GM18909 (cell line): Measurements from ENCODE around the gene AKAP7.
"Not testable (repeated sequence)": the region's sequence is repeated elsewhere in the genome, so short reads cannot be mapped to it uniquely, and the experiment has no call there.

ENCODE experiments used
- ATAC-seq: cut with Tn5 transposase; IDR thresholded peaks from one replicate; pipeline ENCODE4 v1.9.1; 2021; ENCODE audit warnings: mild to moderate bottlenecking; ENCODE audit not compliant: unreplicated experiment, poor library complexity

Gene AKAP7

GRCh38 chr6:131135244-131136020 is at the start of gene AKAP7:
AKAP7 (plus strand) TSS chr6:131135467; CDS start chr6:131135764, 297 bp downstream.
- ATAC-seq: peak; percentile 76

GRCh38 chr6:131090339-131090738 is 44.9 kb upstream of the AKAP7 start:
- not testable (repeated sequence) for ATAC-seq

GRCh38 chr6:131091944-131092343 is 43.3 kb upstream of the AKAP7 start:
- ATAC-seq: not testable (repeated sequence)

- no peak for ATAC-seq
Observed at GRCh38 chr6:131093334-131093733, 41.9 kb upstream of the AKAP7 start.

GRCh38 chr6:131096786-131097185 is 38.5 kb upstream of the AKAP7 start:
- no peak for ATAC-seq

GRCh38 chr6:131101911-131102680 is 33.2 kb upstream of the AKAP7 start:
- ATAC-seq: no peak

GRCh38 chr6:131103296-131103695 is 32.0 kb upstream of the AKAP7 start:
- no peak for ATAC-seq

- ATAC-seq: no peak
Observed at GRCh38 chr6:131103901-131104300, 31.4 kb upstream of the AKAP7 start.

- no peak for ATAC-seq
Observed at GRCh38 chr6:131107151-131107550, 28.1 kb upstream of the AKAP7 start.

- ATAC-seq: no peak
Observed at GRCh38 chr6:131112249-131112648, 23.0 kb upstream of the AKAP7 start.

GRCh38 chr6:131115651-131116050 is 19.6 kb upstream of the AKAP7 start:
- ATAC-seq: no peak

- no peak for ATAC-seq
Observed at GRCh38 chr6:131116321-131116720, 18.9 kb upstream of the AKAP7 start.

- ATAC-seq: no peak
Observed at GRCh38 chr6:131116755-131117360, 18.4 kb upstream of the AKAP7 start.

- no peak for ATAC-seq
Observed at GRCh38 chr6:131117878-131118277, 17.4 kb upstream of the AKAP7 start.

- ATAC-seq: no peak
Observed at GRCh38 chr6:131122007-131122406, 13.3 kb upstream of the AKAP7 start.

- ATAC-seq: no peak
Observed at GRCh38 chr6:131122516-131122915, 12.8 kb upstream of the AKAP7 start.

GRCh38 chr6:131124336-131125071 is 10.8 kb upstream of the AKAP7 start:
- ATAC-seq: no peak

- ATAC-seq: no peak
Observed at GRCh38 chr6:131125431-131125830, 9.8 kb upstream of the AKAP7 start.

- no peak for ATAC-seq
Observed at GRCh38 chr6:131129689-131130553, 5.3 kb upstream of the AKAP7 start.

- ATAC-seq: no peak
Observed at GRCh38 chr6:131130554-131130940, 4.7 kb upstream of the AKAP7 start.
